NCI-H2107 treated with DMSO at 0.1 percent for 48 hours (cell line): ENCODE data around the gene DUSP2.

ENCODE experiments used
- DNase-seq: peaks from one replicate; lab custom pipeline; 2025; ENCODE audit not compliant: unreplicated experiment; lab: John Stamatoyannopoulos, UW

Gene DUSP2

GRCh38 chr2:96135171-96135570 is 10.1 kb downstream of the DUSP2 start:
- DNase-seq: no peak

GRCh38 chr2:96134421-96134820 is 10.8 kb downstream of the DUSP2 start:
- no peak for DNase-seq

GRCh38 chr2:96131813-96132745 is 13.2 kb downstream of the DUSP2 start:
- no peak for DNase-seq

GRCh38 chr2:96131152-96131812 is 14.0 kb downstream of the DUSP2 start:
- DNase-seq: no peak

GRCh38 chr2:96130483-96130882 is 14.8 kb downstream of the DUSP2 start:
- no peak for DNase-seq

- no peak for DNase-seq
These were observed 15.6 kb downstream of the DUSP2 start for GRCh38 chr2:96129528-96130120.

GRCh38 chr2:96128456-96128855 is 16.8 kb downstream of the DUSP2 start:
- DNase-seq: no peak

- DNase-seq: no peak
These were observed 20.6 kb downstream of the DUSP2 start for GRCh38 chr2:96124406-96125265.

GRCh38 chr2:96123936-96124335 is 21.3 kb downstream of the DUSP2 start:
- no peak for DNase-seq

GRCh38 chr2:96123290-96123689 is 21.9 kb downstream of the DUSP2 start:
- DNase-seq: no peak

- no peak for DNase-seq
These were observed 22.8 kb downstream of the DUSP2 start for GRCh38 chr2:96122391-96122790.

- no peak for DNase-seq
These were observed 23.8 kb downstream of the DUSP2 start for GRCh38 chr2:96121414-96121813.

GRCh38 chr2:96120991-96121390 is 24.2 kb downstream of the DUSP2 start:
- no peak for DNase-seq

- DNase-seq: no peak
These were observed 25.0 kb downstream of the DUSP2 start for GRCh38 chr2:96120091-96120720.

GRCh38 chr2:96119389-96119751 is 25.9 kb downstream of the DUSP2 start:
- no peak for DNase-seq

GRCh38 chr2:96118698-96119388 is 26.4 kb downstream of the DUSP2 start:
- no peak for DNase-seq

GRCh38 chr2:96117701-96118588 is 27.3 kb downstream of the DUSP2 start:
- no peak for DNase-seq

- no peak for DNase-seq
These were observed 28.2 kb downstream of the DUSP2 start for GRCh38 chr2:96116879-96117533.
